Measurements from ENCODE around the gene PTPRA. TPM values are rescaled to one million over a fixed set of nuclear protein-coding genes. Genes with fewer than 3 reads are reported as not detected.

PTPRA gene
- total RNA-seq, 1 experiment from 2014 or later: 45.2 TPM

DNA sequence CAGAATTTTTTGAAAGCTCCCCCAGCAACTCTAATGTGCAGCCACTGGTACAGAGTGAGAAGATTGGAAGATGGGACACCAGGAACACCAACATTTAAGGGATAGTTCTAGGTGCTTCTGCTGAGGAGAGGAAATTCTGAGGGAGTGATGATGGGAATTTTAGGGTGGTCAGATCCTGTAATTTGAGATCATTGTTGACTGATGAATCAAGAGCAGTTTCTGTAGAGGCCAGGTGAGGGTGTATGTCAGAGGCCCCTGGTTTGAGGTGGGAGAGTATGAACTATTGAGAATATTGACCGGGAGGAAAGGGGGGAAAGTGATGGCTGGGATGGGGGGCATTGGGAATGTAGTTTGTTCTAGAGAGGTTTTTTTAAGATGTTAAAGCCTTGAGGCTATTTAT is 47.2 kb downstream of the PTPRA start:
- Histone ChIP-seq H3K4me1 (ENCODE audit: insufficient read depth, low read length) (peaks cover 12% of the 10 kb centered on the region), H3K4me2 (ENCODE audit: insufficient read depth, insufficient read length, low read length) (no peak overlapping the region), H3K27ac (ENCODE audit: insufficient read length, low read depth, low read length) (no peak overlapping the region), H2BK15ac (ENCODE audit: low read depth, low read length) (no peak overlapping the region), H2BK5ac (ENCODE audit: insufficient read length, low read length) (no peak overlapping the region), H3K9ac (ENCODE audit: extremely low read depth, insufficient read length, low read length) (no peak overlapping the region), H3K56ac (ENCODE audit: insufficient read length, low read depth, low read length) (no peak overlapping the region), H2BK20ac (ENCODE audit: low read depth, low read length, poor library complexity, severe bottlenecking) (no peak overlapping the region), H4K5ac (ENCODE audit: insufficient read length, low read depth, low read length) (no peak overlapping the region), H4K91ac (ENCODE audit: insufficient read length, low read depth, low read length) (no peak overlapping the region), H2AK5ac (ENCODE audit: insufficient read length, low read length) (no peak overlapping the region), H3K9me3 (ENCODE audit: control insufficient read depth, low read depth, low read length) (no peaks in the 10 kb centered on the region), H3K14ac (ENCODE audit: insufficient read depth, low read length) (no peak overlapping the region), H4K20me1 (ENCODE audit: control insufficient read depth, insufficient read depth, insufficient read length) (no peaks in the 10 kb centered on the region), H2BK120ac (ENCODE audit: low read depth, low read length, poor library complexity, severe bottlenecking) (no peak overlapping the region), H2AFZ (ENCODE audit: low read length) (no peak overlapping the region), H3K27me3 (ENCODE audit: insufficient read depth, low read length) (no peaks in the 10 kb centered on the region), H2BK12ac (ENCODE audit: insufficient read length, low read depth, low read length) (no peak overlapping the region), H3K79me1 (ENCODE audit: insufficient read depth, low read depth, low read length, poor library complexity, severe bottlenecking) (peaks cover 5% of the 10 kb centered on the region), H3K23me2 (ENCODE audit: insufficient read length, low read depth, low read length, poor library complexity, severe bottlenecking) (no peaks in the 10 kb centered on the region), H3T11ph (ENCODE audit: low read length) (no peak overlapping the region), H3K23ac (ENCODE audit: insufficient read length, low read depth, low read length) (no peak overlapping the region), H3K79me2 (ENCODE audit: insufficient read depth, low read length) (peaks cover 3% of the 10 kb centered on the region; the same call in 1 of the 2 replicates), H3K18ac (ENCODE audit: insufficient read length, low read depth, low read length) (no peak overlapping the region), H4K8ac (replicated peaks; ENCODE audit: insufficient read length, low read depth, low read length) (no peak overlapping the region), H3K4ac (ENCODE audit: low read depth, low read length) (no peak overlapping the region)
- WGBS (ENCODE audit: extremely low coverage, insufficient read length, low lambda C conversion rate): no CpG with 5 or more reads among the region's 1 CpG
- no peak for DNase-seq
- H3K4me3 Mint-ChIP-seq: no peak overlapping the region; a peak in 1 of 5 replicates
- peak overlapping the region; percentile 19 to 61 (median 25); a peak in 6 of 7 replicates for H3K27ac Mint-ChIP-seq
- no peak for TF ChIP-seq CTCF (conservative IDR thresholded peaks at IDR 0.05)
- H3K36me3 Mint-ChIP-seq (ENCODE audit: insufficient read depth in 1 of 3, low read depth in 3 of 3): peaks cover 3 to 19% (median 15%) of the 10 kb centered on the region in 3 experiments; a peak in 6 of 7 replicates
- peaks cover 27 to 35% of the 10 kb centered on the region in 2 experiments for H3K4me1 Mint-ChIP-seq
- no peaks in the 10 kb centered on the region for H3K27me3 Mint-ChIP-seq (ENCODE audit: low read depth)
- H3K9me3 Mint-ChIP-seq: no peaks in the 10 kb centered on the region
